22Rv1 (cell line): ENCODE results near the gene NXPH3.
"Not testable (repeated sequence)": the region's sequence is repeated elsewhere in the genome, so short reads cannot be mapped to it uniquely, and the experiment has no call there.

Experiments used
- H3K27ac ChIP-seq: fragments of 450-650 bp; 2 replicates; pipeline ENCODE4 v1.5.1; 2017
- ZFX ChIP-seq: fragments of 450-650 bp; IDR thresholded peaks from 2 replicates; pipeline ENCODE4 v1.6.1; 2017; ENCODE audit warnings: antibody characterized with exemption, borderline replicate concordance
- TF ChIP-seq, protein P1 (sequence below): fragments of 450-650 bp; IDR thresholded peaks from 2 replicates; pipeline ENCODE4 v1.5.1; 2017; ENCODE audit warnings: mild to moderate bottlenecking

Gene NXPH3

GRCh38 chr17:49549691-49550678, 25.7 kb upstream of the NXPH3 start:
- no peak for TF ChIP-seq ZFX
- TF ChIP-seq, protein P1, sequence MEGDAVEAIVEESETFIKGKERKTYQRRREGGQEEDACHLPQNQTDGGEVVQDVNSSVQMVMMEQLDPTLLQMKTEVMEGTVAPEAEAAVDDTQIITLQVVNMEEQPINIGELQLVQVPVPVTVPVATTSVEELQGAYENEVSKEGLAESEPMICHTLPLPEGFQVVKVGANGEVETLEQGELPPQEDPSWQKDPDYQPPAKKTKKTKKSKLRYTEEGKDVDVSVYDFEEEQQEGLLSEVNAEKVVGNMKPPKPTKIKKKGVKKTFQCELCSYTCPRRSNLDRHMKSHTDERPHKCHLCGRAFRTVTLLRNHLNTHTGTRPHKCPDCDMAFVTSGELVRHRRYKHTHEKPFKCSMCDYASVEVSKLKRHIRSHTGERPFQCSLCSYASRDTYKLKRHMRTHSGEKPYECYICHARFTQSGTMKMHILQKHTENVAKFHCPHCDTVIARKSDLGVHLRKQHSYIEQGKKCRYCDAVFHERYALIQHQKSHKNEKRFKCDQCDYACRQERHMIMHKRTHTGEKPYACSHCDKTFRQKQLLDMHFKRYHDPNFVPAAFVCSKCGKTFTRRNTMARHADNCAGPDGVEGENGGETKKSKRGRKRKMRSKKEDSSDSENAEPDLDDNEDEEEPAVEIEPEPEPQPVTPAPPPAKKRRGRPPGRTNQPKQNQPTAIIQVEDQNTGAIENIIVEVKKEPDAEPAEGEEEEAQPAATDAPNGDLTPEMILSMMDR, result no peak
- H3K27ac ChIP-seq, result no peak overlapping the region

DNA sequence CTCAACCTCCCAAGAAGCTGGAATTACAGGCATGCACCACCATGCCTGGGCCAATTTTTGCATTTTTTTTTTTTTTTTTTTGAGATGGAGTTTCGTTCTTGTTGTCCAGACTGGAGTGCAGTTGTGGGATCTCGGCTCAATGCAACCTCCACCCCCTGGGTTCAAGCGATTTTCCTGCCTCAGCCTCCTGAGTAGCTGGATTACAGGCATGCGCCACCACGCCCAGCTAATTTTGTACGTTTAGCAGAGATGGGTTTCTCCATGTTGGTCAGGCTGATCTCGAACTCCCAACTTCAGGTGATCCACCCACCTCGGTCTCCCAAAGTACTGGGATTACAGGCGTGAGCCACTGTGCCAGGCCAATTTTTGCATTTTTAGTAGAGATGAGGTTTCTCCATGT, 24.9 kb upstream of the NXPH3 start:
- not testable (repeated sequence) for H3K27ac ChIP-seq

DNA sequence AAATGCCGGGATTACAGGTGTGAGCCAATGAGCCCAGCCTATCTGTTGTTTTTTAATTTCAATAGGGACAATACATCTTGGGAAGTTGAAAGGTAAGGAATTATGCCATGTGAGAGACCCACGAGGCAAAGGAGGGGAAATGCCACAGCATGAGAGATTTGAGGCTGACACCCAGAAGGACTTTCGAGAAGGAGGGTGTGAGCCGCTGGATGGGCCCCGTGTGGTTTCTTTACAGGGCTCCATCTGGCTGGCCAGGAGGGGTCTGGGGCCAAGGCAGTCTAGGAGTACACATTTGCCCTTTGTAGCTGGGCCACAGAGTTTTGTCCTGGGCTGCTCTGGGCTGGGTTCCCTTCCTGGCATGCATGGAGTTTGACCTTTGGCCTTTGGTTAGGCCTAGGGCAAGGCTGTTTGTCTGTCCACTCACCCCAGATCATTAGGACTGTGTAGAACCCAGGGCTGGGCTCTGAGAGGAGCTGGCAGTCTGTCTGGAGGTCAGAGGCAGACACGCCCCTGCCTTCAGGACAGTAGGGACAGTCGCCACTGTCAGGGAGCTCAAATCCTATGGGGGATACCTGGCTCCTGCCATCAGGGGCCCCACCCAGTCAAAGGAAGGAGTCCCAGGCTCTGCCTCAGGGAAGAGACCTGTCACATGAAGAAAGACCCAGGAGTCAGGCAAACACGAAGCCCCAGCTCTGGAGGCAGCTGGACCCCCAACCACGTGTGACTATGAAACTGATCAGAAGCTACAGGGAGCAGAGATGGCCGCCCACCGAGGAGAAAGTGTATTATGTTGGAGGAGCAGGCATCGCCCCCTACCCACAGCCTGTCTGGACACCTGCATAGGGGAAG, 24.2 kb upstream of the NXPH3 start:
- TF ChIP-seq ZFX, result no peak
- TF ChIP-seq, protein P1, result no peak
- no peak overlapping the region for H3K27ac ChIP-seq

DNA sequence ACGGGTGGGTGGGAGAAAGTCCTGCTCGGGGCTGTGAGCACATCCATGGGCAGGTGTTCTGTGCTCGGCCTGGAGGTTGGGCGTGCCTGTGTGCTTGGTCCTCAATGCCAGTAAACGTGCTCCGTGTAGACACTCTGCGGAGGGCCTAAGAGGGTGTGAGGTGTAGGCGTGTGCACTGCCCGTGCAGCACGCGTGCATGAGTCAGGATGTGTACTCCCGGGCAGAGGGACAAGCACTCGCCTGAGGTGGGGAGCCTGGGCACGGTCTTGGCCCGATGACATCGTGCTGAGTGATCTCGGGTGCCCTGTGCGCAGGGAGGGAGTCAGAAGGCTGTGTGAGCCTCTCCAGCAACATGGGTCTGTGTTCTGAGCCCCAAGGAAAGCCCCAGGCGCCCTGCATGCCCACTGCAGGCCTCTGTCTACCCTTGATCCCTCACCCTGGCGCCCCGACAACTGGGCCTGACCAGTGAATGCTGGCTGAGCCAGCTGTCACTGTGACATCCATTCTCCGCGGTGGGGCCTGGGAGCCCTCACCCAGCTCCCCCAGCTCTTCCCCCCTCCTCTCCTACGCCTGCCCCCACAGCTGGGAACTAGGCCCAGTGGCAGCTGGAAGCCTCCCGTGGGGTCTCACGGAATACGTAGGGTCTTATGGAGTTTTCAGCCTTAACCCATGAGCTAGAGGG, 23.5 kb upstream of the NXPH3 start:
- no peak for TF ChIP-seq ZFX
- TF ChIP-seq, protein P1, result no peak
- no peak overlapping the region for H3K27ac ChIP-seq

DNA sequence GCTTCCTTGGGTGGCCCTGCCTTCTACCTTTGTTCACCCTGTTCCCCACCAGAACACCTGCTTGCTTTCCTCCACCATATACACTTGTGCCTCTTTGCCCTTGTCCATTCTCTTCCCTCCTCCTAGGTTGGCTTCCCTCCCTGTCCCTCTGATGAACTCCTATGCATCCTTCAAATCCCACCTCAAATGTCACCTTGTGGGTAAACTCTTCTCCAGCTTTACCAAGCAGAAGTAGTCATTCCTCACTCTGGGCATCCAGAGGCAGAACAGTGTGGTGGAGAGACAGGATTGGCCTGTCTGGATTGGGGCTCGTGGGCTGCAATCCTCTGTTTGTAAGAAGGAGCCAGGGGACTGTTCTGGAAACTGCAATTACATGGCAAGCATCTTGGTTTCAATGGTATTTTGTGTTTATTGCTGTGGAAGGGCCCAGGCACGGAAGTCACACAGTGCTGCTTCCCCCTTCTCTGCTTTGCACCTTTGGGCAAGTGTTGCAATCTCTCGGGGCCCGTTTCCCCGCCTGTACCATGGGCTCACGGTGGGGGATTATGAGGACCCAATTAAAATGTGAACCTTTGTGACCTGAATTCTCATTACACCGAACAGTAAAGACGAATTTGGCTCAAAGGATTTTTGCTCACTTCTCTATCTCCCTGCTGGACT, 21.9 kb upstream of the NXPH3 start:
- H3K27ac ChIP-seq, result no peak overlapping the region
- TF ChIP-seq ZFX, result no peak
- TF ChIP-seq, protein P1, result no peak

DNA sequence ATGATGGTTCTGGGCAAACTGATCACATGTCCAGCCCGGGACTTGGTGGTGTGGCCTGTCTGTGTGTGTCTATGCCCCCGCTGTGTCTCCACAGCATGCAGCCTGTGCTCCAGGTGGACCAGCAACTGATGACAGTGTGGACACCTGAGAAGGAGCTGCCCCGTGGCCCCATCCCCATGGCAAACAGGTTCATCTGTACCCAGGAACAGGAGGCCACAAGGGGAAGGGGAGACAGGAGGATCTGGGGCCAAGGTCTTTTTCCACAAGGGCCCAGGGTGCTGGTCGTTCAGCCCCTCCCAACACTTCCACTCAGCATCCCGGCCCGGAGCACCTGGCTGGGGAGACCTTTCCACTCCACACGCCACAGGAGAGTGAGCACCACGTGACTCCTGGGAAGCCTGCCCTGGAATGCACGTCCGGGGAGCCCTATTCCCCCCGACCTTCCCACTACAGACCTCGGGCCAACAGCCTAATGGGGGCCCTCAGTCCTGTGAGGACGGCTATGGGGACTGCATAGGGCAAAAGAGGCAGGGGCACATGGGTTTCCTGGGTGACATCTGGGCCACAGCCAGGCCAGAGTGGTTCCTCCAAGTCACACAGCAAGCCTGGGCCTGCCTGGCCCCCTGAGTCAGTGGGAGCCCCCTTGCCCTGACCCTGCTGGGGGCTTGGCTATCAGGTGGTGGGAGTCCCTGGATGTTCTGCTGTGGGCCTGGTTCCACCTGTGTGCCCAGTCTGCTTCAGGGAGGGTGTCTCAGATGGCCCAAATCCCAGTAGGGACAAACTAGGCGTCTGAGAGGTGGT, 20.8 kb upstream of the NXPH3 start:
- no peak overlapping the region for H3K27ac ChIP-seq
- TF ChIP-seq, protein P1, result no peak
- TF ChIP-seq ZFX, result no peak
